C4-2B (cell line): ENCODE results near the gene SPTBN5.

Experiments
- H3K27ac ChIP-seq: fragments of 450-650 bp; 2 replicates; pipeline ENCODE4 v1.5.1; 2017
- CTCF ChIP-seq: fragments of 450-650 bp; conservative IDR thresholded peaks from 2 replicates; pipeline ENCODE4 v1.5.1; 2017; ENCODE audit warnings: mild to moderate bottlenecking
- ZFX ChIP-seq: fragments of 450-650 bp; IDR thresholded peaks from 2 replicates; pipeline ENCODE4 v1.6.1; 2017

SPTBN5 gene

DNA sequence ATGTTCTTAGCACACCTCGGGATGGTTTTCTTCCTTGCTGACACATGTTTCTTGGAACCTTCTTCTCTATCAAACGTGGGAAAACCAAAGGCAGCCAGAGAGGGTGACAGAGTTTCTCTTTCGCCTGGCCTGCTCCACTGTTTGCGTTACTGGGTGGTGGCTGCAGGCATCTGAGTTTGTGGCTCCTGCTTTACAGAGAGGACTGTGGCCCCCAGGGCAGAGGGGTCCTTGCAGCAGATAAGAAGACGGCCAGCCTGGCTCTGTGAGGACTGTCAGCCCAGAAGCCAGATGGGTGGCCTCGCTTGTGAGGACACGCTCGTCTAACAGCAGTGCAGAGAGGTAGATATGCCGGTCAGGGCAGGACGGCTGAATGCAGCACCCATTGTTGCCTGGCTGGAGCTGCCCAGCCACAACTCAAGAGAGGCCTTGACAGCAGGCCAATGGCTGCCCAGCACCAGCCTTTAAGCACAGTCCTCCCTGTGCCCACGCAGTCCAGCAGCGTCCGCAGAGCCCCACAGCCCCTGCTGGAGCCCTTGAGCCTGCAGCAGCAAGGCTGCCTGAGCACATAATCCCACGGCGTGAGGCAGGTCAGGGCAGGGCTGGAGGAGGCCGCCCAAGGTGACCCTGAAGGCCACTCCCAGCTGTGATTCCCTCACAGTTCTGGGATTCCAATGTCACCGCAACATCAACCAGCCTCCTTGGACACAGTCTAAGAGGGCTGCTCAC, 15.0 kb upstream of the SPTBN5 start:
- no peak overlapping the region for H3K27ac ChIP-seq
- TF ChIP-seq ZFX (no peak), CTCF (no peak)

DNA sequence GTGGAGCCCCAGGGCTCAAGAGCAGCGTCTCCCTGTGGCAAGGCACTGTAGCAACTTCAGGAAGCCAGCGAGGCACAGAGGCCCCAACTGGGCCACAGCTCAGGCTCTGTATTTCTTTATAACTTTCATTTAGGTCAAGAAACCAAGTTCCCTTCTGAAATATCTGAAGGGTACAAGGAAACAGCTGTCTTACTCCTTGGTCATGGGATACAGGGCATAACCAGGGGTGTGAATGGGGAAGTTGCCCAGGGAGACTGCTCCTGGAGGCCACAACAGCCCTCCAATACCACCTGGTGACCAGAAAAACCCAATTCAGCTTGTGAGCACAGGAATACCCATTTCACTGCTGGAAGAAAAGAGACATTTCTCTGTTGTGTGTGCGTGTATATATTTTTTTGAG, 13.3 kb upstream of the SPTBN5 start:
- TF ChIP-seq ZFX: no peak
- TF ChIP-seq CTCF: no peak
- no peak overlapping the region for H3K27ac ChIP-seq

- H3K27ac ChIP-seq: no peak overlapping the region
- no peak for TF ChIP-seq ZFX
- TF ChIP-seq CTCF: no peak
Observed at GRCh38 chr15:41906608-41907007, 12.8 kb upstream of the SPTBN5 start.

GRCh38 chr15:41905036-41905793, 11.4 kb upstream of the SPTBN5 start:
- no peak overlapping the region for H3K27ac ChIP-seq
- no peak for TF ChIP-seq ZFX
- TF ChIP-seq CTCF: no peak

- H3K27ac ChIP-seq: no peak overlapping the region
- TF ChIP-seq ZFX (no peak), CTCF (no peak; the same call in 1 of the 2 replicates)
Observed at GRCh38 chr15:41904541-41905005, 10.7 kb upstream of the SPTBN5 start.

DNA sequence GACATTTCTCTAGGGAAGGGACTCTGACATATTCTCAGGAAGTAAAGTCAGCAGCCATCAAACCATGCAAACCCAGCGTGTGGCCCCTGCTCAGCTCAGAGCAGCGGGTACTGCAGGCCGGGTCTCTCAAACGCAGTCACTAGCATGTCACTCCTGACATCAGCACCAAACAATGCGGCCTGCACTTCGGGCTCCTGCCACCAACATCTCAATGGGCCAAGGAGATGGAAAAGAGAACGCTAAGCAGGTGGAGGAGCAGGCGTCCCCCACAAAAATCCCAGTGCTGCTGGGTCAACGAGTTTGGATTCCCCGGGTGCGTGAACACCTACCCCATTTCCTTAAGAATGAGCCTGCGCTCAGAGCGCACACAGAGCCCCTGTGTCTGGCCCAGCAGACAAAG, 9.9 kb upstream of the SPTBN5 start:
- H3K27ac ChIP-seq: no peak overlapping the region
- TF ChIP-seq CTCF (no peak), ZFX (no peak)

DNA sequence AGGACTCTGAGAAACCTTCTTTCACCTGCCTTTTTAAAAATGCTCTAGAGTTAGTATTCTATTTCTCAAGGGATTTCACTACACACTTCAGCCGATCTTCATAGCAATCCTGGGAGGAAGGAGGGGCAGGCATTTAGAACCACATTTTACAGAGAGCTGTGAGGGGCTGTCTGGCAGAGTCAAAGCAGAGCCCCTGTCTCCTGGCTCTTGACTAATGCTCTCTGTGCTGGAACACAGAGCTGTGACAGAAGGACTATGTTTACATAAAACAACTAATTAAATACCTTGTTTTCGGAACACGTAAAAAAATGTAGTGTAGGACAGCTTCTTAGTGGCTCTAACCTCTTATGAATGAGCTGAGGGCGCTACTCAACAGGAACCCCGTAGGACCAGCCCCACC, 7.6 kb upstream of the SPTBN5 start:
- TF ChIP-seq ZFX: no peak
- no peak for TF ChIP-seq CTCF
- no peak overlapping the region for H3K27ac ChIP-seq
